PC-3 (cell line): ENCODE measurements around the gene MDP1.

Experiments used
- CTCF ChIP-seq: fragments of 300-600 bp; sonication (generic); conservative IDR thresholded peaks from 2 replicates; pipeline ENCODE4 v1.5.1; 2017; ENCODE audit warnings: antibody characterized with exemption, low read depth, mild to moderate bottlenecking, low read length
- EZH2 ChIP-seq: fragments of 300-600 bp; sonication (generic); IDR thresholded peaks from one replicate; pipeline ENCODE4 v1.6.1; 2017; ENCODE audit warnings: antibody characterized with exemption, mild to moderate bottlenecking, low read length; ENCODE audit not compliant: unreplicated experiment
- EZH2phosphoT487 ChIP-seq: fragments of 300-600 bp; sonication (generic); IDR thresholded peaks from 2 replicates; pipeline ENCODE4 v1.6.1; 2018; ENCODE audit warnings: mild to moderate bottlenecking, antibody characterized with exemption, low read length, borderline replicate concordance

- no peak for TF ChIP-seq CTCF
- TF ChIP-seq EZH2: no peak
- TF ChIP-seq EZH2phosphoT487: no peak
Observed at GRCh38 chr14:24259282-24260025, 43.6 kb upstream of the MDP1 start.
